ENCODE measurements around the gene NUMBL.
"Not testable (repeated sequence)": the region's sequence is repeated elsewhere in the genome, so short reads cannot be mapped to it uniquely, and the experiment has no call there.

The NUMBL gene

GRCh38 chr19:40625406-40626120 is 64.9 kb downstream of the NUMBL start:
- DNase-seq, result no peak

DNA sequence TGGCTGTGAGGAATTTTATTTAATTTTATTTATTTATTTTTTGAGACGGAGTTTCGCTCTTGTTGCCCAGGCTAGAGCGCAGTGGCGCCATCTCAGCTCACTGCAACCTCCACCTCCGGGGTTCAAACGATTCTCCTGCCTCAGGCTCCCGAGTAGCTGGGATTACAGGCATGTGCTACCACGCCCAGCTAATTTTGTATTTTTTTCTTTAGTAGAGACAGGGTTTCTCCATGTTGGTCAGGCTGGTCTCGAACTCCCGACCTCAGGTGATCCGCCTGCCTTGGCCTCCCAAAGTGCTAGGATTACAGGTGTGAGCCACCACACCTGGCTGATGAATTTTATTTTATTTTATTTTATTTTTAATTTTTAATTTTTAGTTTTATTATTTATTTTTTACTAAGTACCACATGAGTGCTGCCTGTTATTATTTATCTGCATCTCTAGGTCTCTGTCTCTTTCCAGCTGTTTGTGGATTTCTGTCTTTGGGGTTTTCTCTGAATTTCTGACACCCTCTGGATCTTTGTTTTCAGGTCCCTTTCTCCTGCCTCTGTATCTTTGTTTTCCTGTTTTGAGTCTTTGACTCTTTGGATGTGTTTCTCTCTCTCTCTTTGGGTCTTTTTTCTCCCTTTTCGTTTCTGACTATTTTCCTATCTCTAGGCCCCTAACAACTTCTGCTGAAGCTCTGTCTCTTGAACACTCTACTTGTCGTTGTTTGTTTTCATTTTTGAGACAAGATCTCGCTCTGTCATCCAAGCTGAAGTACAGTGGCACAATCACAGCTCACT is 65.9 kb downstream of the NUMBL start:
- DNase-seq, result not testable (repeated sequence)

DNA sequence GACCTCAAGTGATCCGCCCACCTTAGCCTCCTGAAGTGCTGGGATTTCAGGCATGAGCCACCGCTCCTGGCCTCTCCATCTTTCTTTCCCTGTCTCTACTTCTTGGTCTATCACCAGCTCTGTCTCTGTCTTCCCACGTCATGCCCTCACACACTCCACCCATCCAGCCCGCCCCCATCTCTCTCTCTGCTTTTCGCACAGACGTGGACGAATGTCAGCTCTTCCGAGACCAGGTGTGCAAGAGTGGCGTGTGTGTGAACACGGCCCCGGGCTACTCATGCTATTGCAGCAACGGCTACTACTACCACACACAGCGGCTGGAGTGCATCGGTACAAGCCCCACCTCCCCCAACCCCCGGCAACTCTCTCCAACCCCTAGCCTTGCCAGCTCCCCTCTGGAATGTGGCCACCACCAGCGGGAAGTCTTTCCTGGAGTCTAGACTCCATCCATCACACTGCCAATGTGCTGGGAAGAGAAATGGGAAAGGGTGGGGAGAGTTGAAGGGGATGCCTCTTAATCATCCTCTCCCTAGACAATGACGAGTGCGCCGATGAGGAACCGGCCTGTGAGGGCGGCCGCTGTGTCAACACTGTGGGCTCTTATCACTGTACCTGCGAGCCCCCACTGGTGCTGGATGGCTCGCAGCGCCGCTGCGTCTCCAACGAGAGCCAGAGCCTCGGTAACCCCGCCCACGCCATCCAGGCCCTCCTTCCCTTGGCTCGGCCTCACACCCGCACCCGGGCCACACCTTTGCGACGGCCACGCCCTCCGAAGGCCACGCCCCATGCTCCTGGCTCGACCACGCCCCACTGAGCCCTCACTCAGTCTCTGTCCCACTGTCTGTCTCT is 66.8 kb downstream of the NUMBL start:
- no peak for DNase-seq

GRCh38 chr19:40622773-40623075 is 67.7 kb downstream of the NUMBL start:
- DNase-seq, result no peak

- no peak for DNase-seq
Observed at GRCh38 chr19:40621966-40622772, 68.3 kb downstream of the NUMBL start.

DNA sequence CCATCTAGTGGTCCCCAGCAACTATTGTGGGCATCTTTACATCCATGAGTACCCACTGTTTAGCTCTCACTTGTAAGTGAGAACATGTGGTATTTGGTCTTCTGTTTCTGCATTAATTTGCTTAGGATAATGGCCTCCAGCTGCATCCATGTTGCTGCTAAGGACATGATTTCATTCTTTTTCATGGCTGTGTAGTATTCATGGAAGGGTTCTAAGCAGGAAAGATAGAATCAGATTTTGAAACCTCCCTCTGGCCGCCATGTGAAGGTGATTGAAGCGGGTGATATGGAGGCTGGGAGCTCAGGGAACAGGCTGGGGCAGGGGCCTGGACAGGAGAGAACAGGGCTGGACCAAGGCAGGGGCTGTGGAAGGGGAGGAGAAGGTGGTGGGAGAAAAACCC is 69.2 kb downstream of the NUMBL start:
- DNase-seq, result no peak

- no peak for DNase-seq
Observed at GRCh38 chr19:40620161-40620485, 70.3 kb downstream of the NUMBL start.

GRCh38 chr19:40619333-40620160 is 70.9 kb downstream of the NUMBL start:
- no peak for DNase-seq

DNA sequence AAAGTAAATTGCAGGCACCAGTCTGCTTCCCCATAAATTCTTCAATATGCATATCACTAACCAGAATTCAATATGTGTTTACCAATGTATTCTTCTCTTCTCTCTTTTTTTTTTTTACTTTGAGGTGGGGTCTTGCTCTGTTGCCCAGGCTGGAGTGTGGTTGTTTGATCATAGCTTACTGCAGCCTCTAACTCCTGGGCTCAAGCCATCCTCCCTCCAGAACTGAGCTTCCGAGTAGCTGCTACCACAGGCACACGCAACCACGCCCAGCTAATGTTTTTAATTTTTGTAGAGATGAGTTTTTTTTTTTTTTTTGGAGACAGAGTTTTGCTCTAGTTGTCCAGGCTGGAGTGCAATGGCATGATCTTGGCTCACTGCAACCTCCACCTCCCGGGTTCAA is 72.5 kb downstream of the NUMBL start:
- DNase-seq, result no peak

- no peak for DNase-seq
Observed at GRCh38 chr19:40616941-40617340, 73.5 kb downstream of the NUMBL start.

DNA sequence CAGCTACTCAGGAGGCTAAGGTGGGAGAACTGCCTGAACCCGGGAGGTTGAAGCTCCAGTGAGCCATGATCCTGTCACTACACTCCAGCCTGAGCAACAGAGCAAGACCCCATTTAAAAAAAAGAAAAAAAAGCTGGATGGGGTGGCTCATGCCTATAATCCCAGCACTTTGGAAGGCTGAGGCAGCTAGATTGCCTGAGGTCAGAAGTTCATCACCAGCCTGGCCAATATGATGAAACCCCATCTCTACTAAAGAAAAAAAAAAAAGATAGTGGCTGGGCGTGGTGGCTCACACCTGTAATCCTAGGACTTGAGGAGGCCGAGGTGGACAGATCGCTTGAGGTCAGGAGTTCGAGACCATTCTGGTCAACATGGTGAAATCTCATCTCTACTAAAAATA is 74.3 kb downstream of the NUMBL start:
- no peak for DNase-seq

Measured in CD4-positive, alpha-beta T cell treated with Interleukin-15 for 1 hour (primary cell).